K562 (cell line): Measurements from ENCODE around the gene FCGR3B. TPM values are rescaled to one million over a fixed set of nuclear protein-coding genes. Genes with fewer than 3 reads are reported as not detected.
A peak's percentile ranks its signal among the peaks of the same experiment; 100 is the strongest.
"Not testable (repeated sequence)": the region's sequence is repeated elsewhere in the genome, so short reads cannot be mapped to it uniquely, and the experiment has no call there.

Source experiments
- CBX3 ChIP-seq, 2 experiments: IDR thresholded peaks; 1 replicate in 1 of 2; 2 replicates in 1 of 2; pipeline ENCODE4 v1.6.1; 2012; ENCODE audit warnings: inconsistent platforms in 2 of 2, low read length in 2 of 2, borderline replicate concordance in 1 of 2, control low read depth in 1 of 2
- CHD2 ChIP-seq: IDR thresholded peaks from 2 replicates; pipeline ENCODE4 v1.6.1; 2011; ENCODE audit warnings: low read depth, low read length
- CTBP1 ChIP-seq: fragments of 450-650 bp; IDR thresholded peaks from 2 replicates; pipeline ENCODE4 v1.6.1; 2016; ENCODE audit warnings: borderline replicate concordance
- E2F8 ChIP-seq: fragments of 450-650 bp; IDR thresholded peaks from 2 replicates; pipeline ENCODE4 v1.7.1; 2018; ENCODE audit warnings: mild to moderate bottlenecking, low read depth; ENCODE audit not compliant: partially characterized antibody
- ETV1 ChIP-seq: fragments of 450-650 bp; conservative IDR thresholded peaks from 2 replicates; pipeline ENCODE4 v1.6.1; 2016; ENCODE audit warnings: missing genetic modification characterization, control low read depth, low read depth, missing compliant biosample characterization
- ILF3 ChIP-seq: fragments of 450-650 bp; IDR thresholded peaks from 2 replicates; pipeline ENCODE4 v1.6.1; 2018; ENCODE audit warnings: antibody characterized with exemption, mild to moderate bottlenecking, moderate library complexity, borderline replicate concordance
- POLR2B ChIP-seq: fragments of 450-650 bp; IDR thresholded peaks from 2 replicates; pipeline ENCODE4 v1.6.1; 2018; ENCODE audit warnings: low read depth; ENCODE audit not compliant: partially characterized antibody
- RB1 ChIP-seq: fragments of 450-650 bp; IDR thresholded peaks from 2 replicates; pipeline ENCODE4 v1.6.1; 2017; ENCODE audit warnings: low read depth, mild to moderate bottlenecking
- RBFOX2 ChIP-seq: fragments of 200-400 bp; formaldehyde crosslinking; IDR thresholded peaks from 2 replicates; pipeline ENCODE4 v1.6.1; 2017; ENCODE audit warnings: low read depth, mild to moderate bottlenecking, low read length, moderate library complexity
- RFX5 ChIP-seq: IDR thresholded peaks from 2 replicates; pipeline ENCODE4 v1.6.1; 2011; ENCODE audit warnings: low read depth, mild to moderate bottlenecking, improper control_type of control experiment, low read length
- SMAD4 ChIP-seq: fragments of 250-450 bp; sonication (Bioruptor Pico); conservative IDR thresholded peaks from 2 replicates; pipeline ENCODE4 v1.8.0; 2021; ENCODE audit warnings: inconsistent platforms, mild to moderate bottlenecking, moderate library complexity
- SOX6 ChIP-seq: fragments of 450-650 bp; IDR thresholded peaks from 2 replicates; pipeline ENCODE4 v1.6.1; 2014; ENCODE audit warnings: mild to moderate bottlenecking
- TEAD1 ChIP-seq, 2 experiments: fragments of 450-650 bp in 1 of 2; sonication (generic) in 1 of 2; formaldehyde crosslinking; IDR thresholded peaks; 2 replicates each; pipeline versions ENCODE4 v1.4.0 to v1.8.0; 2020 to 2022; ENCODE audit warnings: mild to moderate bottlenecking in 2 of 2, missing genetic modification reagents in 1 of 2
- ZBTB40 ChIP-seq, 2 experiments: fragments of 450-650 bp in 1 of 2; sonication (generic) in 1 of 2; formaldehyde crosslinking in 1 of 2; IDR thresholded peaks; 2 replicates each; pipeline versions ENCODE4 v1.7.1 to v1.9.0; 2016 to 2022; ENCODE audit warnings: inconsistent platforms in 1 of 2, mild to moderate bottlenecking in 1 of 2, missing genetic modification reagents in 1 of 2
- ZSCAN29 ChIP-seq: fragments of 450-650 bp; IDR thresholded peaks from 2 replicates; pipeline ENCODE4 v1.6.1; 2017
- polyA plus RNA-seq, 8 experiments: library from polyadenylated mRNA; depleted of rRNA in 4 of 8; stranded (reverse) in 5 of 8; unstranded in 3 of 8; fragments of >200 nt; fragmentation: Nextera tagmentation in 2 of 8; fragmentation: Illumina TruSeq in 1 of 8; extraction: Ambion mirVana in 2 of 8; extraction: Trizol in 1 of 8; gene quantifications; 2 replicates each; pipeline versions ENCODE4 v1.2.1 to v1.2.3, GENCODE V29; 2011 to 2014; ENCODE audit warnings: inconsistent platforms in 1 of 8, missing spikeins in 1 of 8
- total RNA-seq, 7 experiments: library from RNA; depleted of rRNA in 6 of 7; stranded (reverse); fragments of >200 nt in 6 of 7; fragmentation: Illumina TruSeq in 2 of 7; extraction: Trizol in 2 of 7; gene quantifications; 2 replicates each; pipeline versions ENCODE4 v1.2.1 to v1.2.3, GENCODE V29; 2011 to 2021; ENCODE audit warnings: low replicate concordance in 1 of 7

Gene FCGR3B
- total and polyA plus RNA-seq, 9 of the 15 experiments (the other 6 are each of a cell fraction or from before 2014, with no cell fraction given), result 0.18 to 1.1 (median 0.40) TPM

GRCh38 chr1:161612322-161613141 lies 18.4 kb downstream of the FCGR3B start (continued):
- TF ChIP-seq CHD2, result peak; percentile 56; the same call in 1 of the 2 replicates
- peak; percentile 77 for TF ChIP-seq RB1
- peak; percentile 71; the same call in 1 of the 2 replicates for TF ChIP-seq ETV1 (tag)
- 0 out of 2 replicates have a peak, but pooled peaks have one; percentile 57 for TF ChIP-seq CTBP1
- TF ChIP-seq ZBTB40 (IDR thresholded peaks at IDR 0.05), result peak; percentile 84
- TF ChIP-seq ZBTB40 (CRISPR knock-in tag; IDR thresholded peaks at IDR 0.05), result not testable (repeated sequence)
- peak; percentile 76 for TF ChIP-seq RBFOX2
- TF ChIP-seq SMAD4 (CRISPR knock-in tag), result 0 out of 2 replicates have a peak, but pooled peaks have one; percentile 35
- TF ChIP-seq SOX6, result peak; percentile 80
- TF ChIP-seq ZSCAN29, result peak; percentile 85
- TF ChIP-seq RFX5, result 0 out of 2 replicates have a peak, but pooled peaks have one; percentile 58
- TF ChIP-seq ILF3, result 0 out of 2 replicates have a peak, but pooled peaks have one; percentile 70
- peak in 1 of 2 experiments; percentile 88; a peak in 2 of 4 replicates for TF ChIP-seq TEAD1 (CRISPR knock-in tag; IDR thresholded peaks at IDR 0.05)
- peak; percentile 58 for TF ChIP-seq E2F8
- peak in 1 of 2 experiments; percentile 60; a peak in 2 of 3 replicates for TF ChIP-seq CBX3 (IDR thresholded peaks at IDR 0.05; ENCODE audit: borderline replicate concordance in 1 of 2, low read length in 2 of 2)
- TF ChIP-seq POLR2B, result peak; percentile 38
